ENCODE measurements around the gene PPP4R1. TPM values are rescaled to one million over a fixed set of nuclear protein-coding genes. Genes with fewer than 3 reads are reported as not detected.

Gene PPP4R1
- total RNA-seq, 1 donor from 2014 or later = 131 TPM

- Mint-ChIP-seq H3K4me1 (ENCODE audit: unreplicated experiment) (peaks cover 12% of the 10 kb centered on the region), H3K36me3 (ENCODE audit: unreplicated experiment) (peaks cover 51% of the 10 kb centered on the region), H3K27ac (ENCODE audit: unreplicated experiment) (no peak overlapping the region), H3K4me3 (ENCODE audit: unreplicated experiment) (no peak overlapping the region), H3K27me3 (ENCODE audit: unreplicated experiment) (no peaks in the 10 kb centered on the region), H3K9me3 (ENCODE audit: unreplicated experiment) (peaks cover 15% of the 10 kb centered on the region)
- TF ChIP-seq CTCF (IDR thresholded peaks at IDR 0.05) = no peak
- no peak for DNase-seq (ENCODE audit: extremely low spot score, unreplicated experiment)
Measured at GRCh38 chr18:9578306-9578705, 36.1 kb downstream of the PPP4R1 start.

- Mint-ChIP-seq H3K4me3 (ENCODE audit: unreplicated experiment) (no peak overlapping the region), H3K4me1 (ENCODE audit: unreplicated experiment) (peaks cover 12% of the 10 kb centered on the region), H3K27me3 (ENCODE audit: unreplicated experiment) (no peaks in the 10 kb centered on the region), H3K27ac (ENCODE audit: unreplicated experiment) (no peak overlapping the region), H3K36me3 (ENCODE audit: unreplicated experiment) (peaks cover 43% of the 10 kb centered on the region), H3K9me3 (ENCODE audit: unreplicated experiment) (peaks cover 11% of the 10 kb centered on the region)
- TF ChIP-seq CTCF (IDR thresholded peaks at IDR 0.05) = no peak
- no peak for DNase-seq (ENCODE audit: extremely low spot score, unreplicated experiment)
Measured at GRCh38 chr18:9577361-9577760, 37.0 kb downstream of the PPP4R1 start.

DNA sequence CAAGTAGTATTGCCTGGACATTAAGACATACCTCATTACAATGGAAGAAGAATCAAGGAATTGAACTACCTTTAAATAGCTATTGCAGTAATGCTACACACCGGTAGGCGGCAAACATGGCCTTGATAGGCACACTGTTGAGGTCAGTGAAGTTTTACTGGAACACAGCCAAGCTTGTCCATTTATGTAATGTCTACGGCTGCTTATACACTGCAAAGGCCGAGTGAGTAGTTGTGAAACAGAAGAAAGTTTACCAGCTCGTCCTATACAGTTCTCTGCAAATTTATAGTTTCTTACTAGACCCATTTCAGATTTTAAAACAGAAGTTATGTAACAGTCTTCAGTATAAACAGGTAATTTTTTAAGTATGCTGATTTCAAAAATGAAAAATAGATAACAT is 38.8 kb downstream of the PPP4R1 start:
- no peaks in the 10 kb centered on the region for H3K27me3 Mint-ChIP-seq (ENCODE audit: unreplicated experiment)
- H3K4me1 Mint-ChIP-seq (ENCODE audit: unreplicated experiment) = peaks cover 9% of the 10 kb centered on the region
- peak overlapping the region; percentile 45 for H3K27ac Mint-ChIP-seq (ENCODE audit: unreplicated experiment)

GRCh38 chr18:9574473-9575115 is 39.8 kb downstream of the PPP4R1 start:
- Mint-ChIP-seq H3K27me3 (ENCODE audit: unreplicated experiment) (no peaks in the 10 kb centered on the region), H3K4me1 (ENCODE audit: unreplicated experiment) (peaks cover 9% of the 10 kb centered on the region), H3K9me3 (ENCODE audit: unreplicated experiment) (no peaks in the 10 kb centered on the region), H3K36me3 (ENCODE audit: unreplicated experiment) (peaks cover 35% of the 10 kb centered on the region), H3K4me3 (ENCODE audit: unreplicated experiment) (no peak overlapping the region), H3K27ac (ENCODE audit: unreplicated experiment) (no peak overlapping the region)
- DNase-seq (ENCODE audit: extremely low spot score, unreplicated experiment) = no peak
- TF ChIP-seq CTCF (IDR thresholded peaks at IDR 0.05) = no peak

More for the DNA sequence above, 38.8 kb downstream of the PPP4R1 start:
- Mint-ChIP-seq H3K4me3 (ENCODE audit: unreplicated experiment) (no peak overlapping the region), H3K36me3 (ENCODE audit: unreplicated experiment) (peaks cover 36% of the 10 kb centered on the region), H3K9me3 (ENCODE audit: unreplicated experiment) (no peaks in the 10 kb centered on the region)
- peak; percentile 83 for TF ChIP-seq CTCF (IDR thresholded peaks at IDR 0.05)
- peak; percentile 90 for DNase-seq (ENCODE audit: extremely low spot score, unreplicated experiment)

- Mint-ChIP-seq H3K27ac (ENCODE audit: unreplicated experiment) (no peak overlapping the region), H3K36me3 (ENCODE audit: unreplicated experiment) (peaks cover 40% of the 10 kb centered on the region), H3K4me1 (ENCODE audit: unreplicated experiment) (peaks cover 8% of the 10 kb centered on the region), H3K27me3 (ENCODE audit: unreplicated experiment) (no peaks in the 10 kb centered on the region), H3K4me3 (ENCODE audit: unreplicated experiment) (no peak overlapping the region), H3K9me3 (ENCODE audit: unreplicated experiment) (no peaks in the 10 kb centered on the region)
- no peak for TF ChIP-seq CTCF (IDR thresholded peaks at IDR 0.05)
- DNase-seq (ENCODE audit: extremely low spot score, unreplicated experiment) = no peak
Measured at GRCh38 chr18:9571546-9571945, 42.8 kb downstream of the PPP4R1 start.

All from osteocyte (in vitro differentiated cells).